ENCODE measurements around the gene ZNF513. TPM values are rescaled to one million over a fixed set of nuclear protein-coding genes. Genes with fewer than 3 reads are reported as not detected.
A peak's percentile ranks its signal among the peaks of the same experiment; 100 is the strongest.
"Not testable (repeated sequence)": the region's sequence is repeated elsewhere in the genome, so short reads cannot be mapped to it uniquely, and the experiment has no call there.

The ZNF513 gene, protein sequence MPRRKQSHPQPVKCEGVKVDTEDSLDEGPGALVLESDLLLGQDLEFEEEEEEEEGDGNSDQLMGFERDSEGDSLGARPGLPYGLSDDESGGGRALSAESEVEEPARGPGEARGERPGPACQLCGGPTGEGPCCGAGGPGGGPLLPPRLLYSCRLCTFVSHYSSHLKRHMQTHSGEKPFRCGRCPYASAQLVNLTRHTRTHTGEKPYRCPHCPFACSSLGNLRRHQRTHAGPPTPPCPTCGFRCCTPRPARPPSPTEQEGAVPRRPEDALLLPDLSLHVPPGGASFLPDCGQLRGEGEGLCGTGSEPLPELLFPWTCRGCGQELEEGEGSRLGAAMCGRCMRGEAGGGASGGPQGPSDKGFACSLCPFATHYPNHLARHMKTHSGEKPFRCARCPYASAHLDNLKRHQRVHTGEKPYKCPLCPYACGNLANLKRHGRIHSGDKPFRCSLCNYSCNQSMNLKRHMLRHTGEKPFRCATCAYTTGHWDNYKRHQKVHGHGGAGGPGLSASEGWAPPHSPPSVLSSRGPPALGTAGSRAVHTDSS
- 29.7 and 31.7 TPM in 2 replicates for total RNA-seq
- polyA plus RNA-seq, result 32.2 and 35.8 TPM in 2 replicates

DNA sequence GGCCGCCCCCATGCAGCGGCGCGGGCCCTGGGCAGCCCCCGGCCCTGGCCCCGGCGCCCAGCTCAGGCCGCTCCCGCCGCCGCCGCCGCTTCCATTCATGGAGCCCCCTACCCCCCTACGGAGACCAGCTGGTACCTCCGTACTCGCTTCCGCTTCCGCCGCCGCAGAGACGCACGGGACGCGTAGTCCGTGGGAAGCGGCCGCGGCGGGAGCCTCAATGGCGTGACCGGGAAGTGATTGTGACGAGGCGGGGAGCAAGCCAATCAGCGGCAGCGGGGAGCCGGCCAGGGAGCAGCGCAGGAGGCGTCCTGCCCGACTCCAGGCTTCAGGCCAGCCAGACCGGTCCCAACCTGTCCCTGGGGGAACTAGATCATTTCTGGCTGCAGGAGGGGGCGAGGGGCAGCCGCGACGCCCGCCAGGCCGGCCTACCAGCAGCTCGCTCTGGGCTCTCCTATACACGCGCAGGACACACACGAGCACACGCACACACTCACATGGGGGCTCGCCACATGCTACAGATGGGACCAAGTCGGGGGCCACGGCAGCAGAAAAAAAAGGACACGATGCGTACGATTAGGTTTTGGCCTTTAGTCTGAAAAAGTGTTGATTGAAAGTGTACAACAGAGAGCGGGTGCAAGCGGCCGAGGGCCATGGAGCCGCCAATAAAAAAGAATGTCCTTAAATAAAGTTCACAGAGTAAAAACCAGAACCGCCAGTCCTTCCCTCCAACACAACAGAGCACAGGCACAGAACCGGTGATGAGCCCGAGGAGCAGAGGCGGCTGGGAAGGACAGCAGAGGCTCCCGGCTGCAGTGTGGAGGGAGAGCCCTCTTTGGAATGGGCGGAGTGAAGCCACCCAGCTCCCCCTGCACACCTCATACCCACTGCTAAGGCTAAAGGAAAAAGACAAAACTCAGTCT, at the start of gene ZNF513:
TSS of gene ZNF513 (minus strand) at position 109 of the 920 bp plus-strand sequence. CDS start 208 bp downstream, outside the sequence.
- H3K36me3 ChIP-seq, result peaks cover 42% of the 10 kb centered on the region
- TF ChIP-seq, protein P1, sequence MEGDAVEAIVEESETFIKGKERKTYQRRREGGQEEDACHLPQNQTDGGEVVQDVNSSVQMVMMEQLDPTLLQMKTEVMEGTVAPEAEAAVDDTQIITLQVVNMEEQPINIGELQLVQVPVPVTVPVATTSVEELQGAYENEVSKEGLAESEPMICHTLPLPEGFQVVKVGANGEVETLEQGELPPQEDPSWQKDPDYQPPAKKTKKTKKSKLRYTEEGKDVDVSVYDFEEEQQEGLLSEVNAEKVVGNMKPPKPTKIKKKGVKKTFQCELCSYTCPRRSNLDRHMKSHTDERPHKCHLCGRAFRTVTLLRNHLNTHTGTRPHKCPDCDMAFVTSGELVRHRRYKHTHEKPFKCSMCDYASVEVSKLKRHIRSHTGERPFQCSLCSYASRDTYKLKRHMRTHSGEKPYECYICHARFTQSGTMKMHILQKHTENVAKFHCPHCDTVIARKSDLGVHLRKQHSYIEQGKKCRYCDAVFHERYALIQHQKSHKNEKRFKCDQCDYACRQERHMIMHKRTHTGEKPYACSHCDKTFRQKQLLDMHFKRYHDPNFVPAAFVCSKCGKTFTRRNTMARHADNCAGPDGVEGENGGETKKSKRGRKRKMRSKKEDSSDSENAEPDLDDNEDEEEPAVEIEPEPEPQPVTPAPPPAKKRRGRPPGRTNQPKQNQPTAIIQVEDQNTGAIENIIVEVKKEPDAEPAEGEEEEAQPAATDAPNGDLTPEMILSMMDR (IDR thresholded peaks at IDR 0.05; ENCODE audit: low read depth, low read length), result no peak
- H3K4me3 ChIP-seq, result peak within 1 kb of the TSS; percentile 62

GRCh38 chr2:27428978-27429541, 48.5 kb upstream of the ZNF513 start:
- peak; percentile 89 for DNase-seq (ENCODE audit: low read depth in 1 of 2, low spot score in 1 of 2)
- Histone ChIP-seq H3K27me3 (no peaks in the 10 kb centered on the region), H3K4me1 (ENCODE audit: low read depth) (peaks cover 12% of the 10 kb centered on the region), H3K4me3 (peak overlapping the region; percentile 88), H3K27ac (peak overlapping the region; percentile 98), H3K36me3 (peaks cover 10% of the 10 kb centered on the region), H3K9me3 (ENCODE audit: low read depth) (no peaks in the 10 kb centered on the region)
- TF ChIP-seq, protein P1 (IDR thresholded peaks at IDR 0.05; ENCODE audit: low read depth, low read length), result no peak

More for the DNA sequence above, at the start of gene ZNF513:
- DNase-seq (ENCODE audit: low read depth in 1 of 2, low spot score in 1 of 2), result peak; percentile 98
- H3K27me3 ChIP-seq, result no peaks in the 10 kb centered on the region
- no peaks in the 10 kb centered on the region for H3K9me3 ChIP-seq (ENCODE audit: low read depth)
- H3K4me1 ChIP-seq (ENCODE audit: low read depth), result peaks cover 7% of the 10 kb centered on the region
- H3K27ac ChIP-seq, result peak within 1 kb of the TSS; percentile 96

- Histone ChIP-seq H3K27ac (peak within 1 kb of the TSS; percentile 98), H3K36me3 (peaks cover 3% of the 10 kb centered on the region), H3K4me1 (ENCODE audit: low read depth) (peaks cover 12% of the 10 kb centered on the region), H3K27me3 (no peaks in the 10 kb centered on the region), H3K4me3 (peak within 1 kb of the TSS; percentile 88), H3K9me3 (ENCODE audit: low read depth) (no peaks in the 10 kb centered on the region)
- peak; percentile 90 to 97 for DNase-seq (ENCODE audit: low read depth in 1 of 2, low spot score in 1 of 2)
- TF ChIP-seq, protein P1 (IDR thresholded peaks at IDR 0.05; ENCODE audit: low read depth, low read length), result no peak
These were observed 47.9 kb upstream of the ZNF513 start, which contains the start of gene NRBP1 for GRCh38 chr2:27428213-27428977. NRBP1 (plus strand) TSS chr2:27428631; CDS start chr2:27433274, 4,643 bp downstream.

DNA sequence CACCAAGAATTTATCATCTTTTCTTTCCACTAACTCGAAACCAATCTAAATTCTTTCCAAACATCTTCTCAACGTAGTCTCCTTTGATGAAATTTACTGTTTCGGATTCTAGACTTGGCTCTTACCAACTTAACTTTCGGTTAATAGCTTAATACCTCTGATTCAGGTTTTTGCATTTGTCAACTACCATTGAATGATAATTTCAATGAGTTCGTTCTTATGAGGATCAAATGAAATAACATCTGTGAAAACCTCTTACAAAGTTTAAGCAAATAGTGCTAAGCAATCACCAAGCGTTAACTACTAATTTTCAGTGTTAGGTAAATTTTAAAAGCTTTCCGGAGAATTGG, 47.3 kb upstream of the ZNF513 start:
- Histone ChIP-seq H3K27me3 (no peaks in the 10 kb centered on the region), H3K4me3 (peak overlapping the region; percentile 88), H3K36me3 (no peaks in the 10 kb centered on the region), H3K4me1 (ENCODE audit: low read depth) (peaks cover 12% of the 10 kb centered on the region), H3K27ac (peak overlapping the region; percentile 98), H3K9me3 (ENCODE audit: low read depth) (no peaks in the 10 kb centered on the region)
- DNase-seq (ENCODE audit: low read depth in 1 of 2, low spot score in 1 of 2), result no peak
- TF ChIP-seq, protein P1 (IDR thresholded peaks at IDR 0.05; ENCODE audit: low read depth, low read length), result no peak

DNA sequence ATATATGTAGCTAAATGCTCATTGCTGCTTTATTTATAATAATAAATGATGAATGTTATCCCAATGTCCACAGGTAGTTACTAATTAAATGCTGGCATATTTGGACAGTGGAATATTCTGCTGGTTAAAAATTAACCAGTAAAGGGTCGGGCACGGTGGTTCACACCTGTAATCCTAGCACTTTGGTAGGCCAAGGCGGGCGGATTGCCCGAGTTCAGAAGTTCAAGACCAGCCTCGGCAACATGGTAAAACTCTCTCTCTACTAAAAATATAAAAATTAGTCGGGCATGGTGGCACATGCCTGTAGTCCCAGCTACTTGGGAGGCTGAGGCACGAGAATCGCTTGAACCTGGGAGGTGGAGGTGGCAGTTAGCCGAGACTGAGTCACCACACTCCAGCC, 44.5 kb upstream of the ZNF513 start:
- not testable (repeated sequence) for H3K9me3 ChIP-seq (ENCODE audit: low read depth); H3K4me1 ChIP-seq (ENCODE audit: low read depth); H3K4me3 ChIP-seq; H3K27me3 ChIP-seq; DNase-seq (ENCODE audit: low read depth in 1 of 2, low spot score in 1 of 2); H3K36me3 ChIP-seq; H3K27ac ChIP-seq

Measured in cardiac muscle cell (in vitro differentiated cells and primary cell).